GM19452 (cell line): Measurements from ENCODE around the gene DHX8.

Experiments
- ATAC-seq: cut with Tn5 transposase; IDR thresholded peaks from one replicate; pipeline ENCODE4 v1.9.1; 2021; ENCODE audit not compliant: unreplicated experiment

DHX8 gene

GRCh38 chr17:43572368-43572980 is 88.7 kb downstream of the DHX8 start:
- ATAC-seq, result no peak

- no peak for ATAC-seq
Measured at GRCh38 chr17:43573579-43574321, 90.0 kb downstream of the DHX8 start.

- ATAC-seq, result no peak
Measured at GRCh38 chr17:43574348-43574747, 90.6 kb downstream of the DHX8 start.

- ATAC-seq, result no peak
Measured at GRCh38 chr17:43574896-43575525, 91.2 kb downstream of the DHX8 start.
